ENCODE results near the gene CCDC61. TPM values are rescaled to one million over a fixed set of nuclear protein-coding genes. Genes with fewer than 3 reads are reported as not detected.

The CCDC61 gene
- total RNA-seq, 2 donors from 2014 or later, result 21.8 to 22.0 TPM

DNA sequence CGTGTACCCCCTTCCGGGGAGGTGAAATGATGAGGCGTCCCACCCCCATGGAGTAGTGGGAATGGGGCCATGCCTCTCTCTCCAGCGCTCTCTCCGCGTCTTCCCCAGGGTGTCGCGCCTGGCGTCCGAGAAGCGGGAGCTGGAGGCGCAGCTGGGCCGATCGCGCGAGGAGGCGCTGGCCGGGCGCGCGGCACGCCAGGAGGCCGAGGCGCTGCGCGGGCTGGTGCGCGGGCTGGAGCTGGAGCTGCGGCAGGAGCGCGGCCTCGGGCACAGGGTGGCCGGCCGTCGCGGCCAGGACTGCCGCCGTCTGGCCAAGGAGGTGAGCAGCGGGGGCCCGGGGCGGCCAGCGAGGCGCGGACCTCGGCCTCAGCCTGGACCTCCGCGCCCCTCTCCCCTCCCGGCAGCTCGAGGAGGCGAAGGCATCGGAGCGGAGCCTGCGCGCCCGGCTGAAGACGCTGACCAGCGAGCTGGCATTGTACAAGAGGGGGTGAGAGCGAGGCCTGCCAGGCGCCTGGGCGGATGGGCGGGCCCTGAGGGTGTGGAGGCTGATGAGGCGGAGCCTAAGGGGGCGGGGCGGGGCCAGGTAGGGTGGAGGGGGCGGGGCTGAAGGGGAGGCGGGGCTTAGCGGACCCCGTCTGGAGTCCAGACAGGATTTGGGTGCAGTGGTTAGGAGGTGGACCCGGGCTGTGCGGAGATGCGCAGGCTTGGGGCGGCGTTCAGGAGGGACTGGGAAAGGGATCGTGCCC lies 19.8 kb downstream of the CCDC61 start:
- peak overlapping the region; percentile 64 to 83 for H3K4me3 Mint-ChIP-seq
- H3K4me1 Mint-ChIP-seq (ENCODE audit: low read depth), result peaks cover 21% of the 10 kb centered on the region
- peak; percentile 64 to 67 for ATAC-seq (replicated peaks in 1 of 2)
- DNase-seq, result peak; percentile 76 to 80
- H3K27me3 Mint-ChIP-seq (ENCODE audit: low read depth), result peaks cover 23% of the 10 kb centered on the region
- no peak overlapping the region for H3K27ac Mint-ChIP-seq
- H3K36me3 Mint-ChIP-seq (ENCODE audit: insufficient read depth in 2 of 2), result peaks cover 0 to 7% of the 10 kb centered on the region in 2 donors
- H3K9me3 Mint-ChIP-seq, result no peaks in the 10 kb centered on the region

DNA sequence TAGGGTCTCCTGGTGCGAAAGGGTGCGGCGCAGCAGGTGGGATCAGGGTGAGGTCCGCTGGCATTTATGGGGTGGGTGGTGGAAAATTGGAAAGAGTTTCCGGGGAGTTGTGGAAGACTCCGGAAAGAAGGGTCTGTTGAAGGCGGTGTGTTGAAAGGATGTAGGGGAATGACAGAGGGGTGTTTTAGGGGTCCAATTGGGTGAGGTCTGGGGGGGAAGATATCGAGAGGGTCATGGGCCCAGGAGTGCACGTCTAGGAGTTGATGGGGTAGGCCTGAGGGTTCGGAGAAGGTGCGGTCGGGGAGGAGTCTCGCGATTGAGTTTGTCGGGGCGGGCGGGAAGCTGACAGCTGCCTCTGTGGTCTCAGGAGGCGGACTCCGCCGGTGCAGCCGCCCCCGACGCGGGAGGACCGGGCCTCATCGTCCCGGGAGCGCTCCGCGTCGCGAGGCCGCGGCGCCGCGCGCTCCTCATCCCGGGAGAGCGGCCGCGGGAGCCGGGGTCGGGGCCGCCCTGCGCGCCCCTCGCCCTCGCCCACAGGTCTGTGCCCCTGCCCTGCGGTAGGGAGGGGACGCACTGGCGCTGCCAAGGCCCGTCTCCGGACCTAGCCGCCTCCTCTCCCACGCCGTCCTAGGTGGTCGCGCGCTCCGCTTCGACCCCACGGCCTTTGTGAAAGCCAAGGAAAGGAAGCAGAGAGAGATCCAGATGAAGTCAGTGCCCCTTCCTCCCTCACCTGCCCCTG lies 20.6 kb downstream of the CCDC61 start:
- H3K36me3 Mint-ChIP-seq (ENCODE audit: insufficient read depth in 2 of 2), result peaks cover 0 to 5% of the 10 kb centered on the region in 2 donors
- H3K27me3 Mint-ChIP-seq (ENCODE audit: low read depth), result peaks cover 23% of the 10 kb centered on the region
- DNase-seq (peak; percentile 45 to 55), ATAC-seq (replicated peaks in 1 of 2) (peak; percentile 49 to 56)
- peaks cover 21% of the 10 kb centered on the region for H3K4me1 Mint-ChIP-seq (ENCODE audit: low read depth)
- H3K9me3 Mint-ChIP-seq, result no peaks in the 10 kb centered on the region
- no peak overlapping the region for H3K27ac Mint-ChIP-seq
- peak overlapping the region; percentile 83 to 88 for H3K4me3 Mint-ChIP-seq

DNA sequence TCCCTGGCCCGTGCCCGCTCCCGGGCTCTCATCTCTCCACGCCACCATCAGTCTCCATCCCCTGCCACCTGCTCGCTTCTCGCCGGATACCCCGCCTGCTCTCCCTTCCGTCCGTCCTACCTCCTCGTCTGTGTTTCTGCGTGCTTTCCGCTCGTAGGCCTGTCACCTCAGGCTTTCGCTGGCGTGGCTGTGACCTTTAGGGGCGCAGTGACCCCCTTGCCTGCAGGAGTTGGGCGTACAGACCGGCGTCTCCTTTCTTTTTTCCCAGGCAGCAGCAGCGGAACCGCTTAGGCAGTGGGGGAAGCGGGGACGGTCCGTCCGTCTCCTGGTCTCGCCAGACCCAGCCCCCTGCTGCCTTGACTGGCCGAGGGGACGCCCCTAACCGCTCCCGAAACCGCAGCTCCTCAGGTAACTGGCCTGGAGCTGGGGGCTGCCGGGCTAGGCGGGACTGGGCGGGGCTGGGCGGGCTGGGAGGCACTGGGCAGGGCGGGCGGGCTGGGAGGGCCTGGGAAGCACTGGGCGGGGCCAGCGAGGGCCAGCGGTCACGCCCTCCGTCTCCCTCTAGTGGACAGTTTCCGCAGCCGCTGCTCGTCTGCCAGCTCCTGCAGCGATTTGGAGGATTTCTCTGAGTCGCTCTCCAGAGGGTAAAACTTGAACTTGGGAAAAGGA lies 21.3 kb downstream of the CCDC61 start:
- ATAC-seq (replicated peaks in 1 of 2), result peak; percentile 70 to 73
- Mint-ChIP-seq H3K9me3 (no peaks in the 10 kb centered on the region), H3K4me1 (ENCODE audit: low read depth) (peaks cover 21% of the 10 kb centered on the region)

DNA sequence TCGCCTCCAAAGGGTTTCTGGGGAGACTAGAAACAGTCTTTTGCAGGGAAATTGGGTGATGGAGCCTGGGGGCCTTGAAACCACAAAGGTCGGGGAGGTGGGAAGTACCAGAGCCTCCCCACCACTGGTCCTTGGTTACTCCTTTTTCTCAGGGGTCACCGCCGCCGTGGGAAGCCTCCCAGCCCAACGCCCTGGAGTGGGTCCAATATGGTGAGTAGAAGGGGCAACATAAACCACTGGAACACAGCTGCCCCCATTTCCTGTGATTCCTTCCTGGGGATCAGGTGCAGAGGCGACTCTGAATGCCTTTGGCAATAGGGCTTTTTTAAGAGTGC lies 21.8 kb downstream of the CCDC61 start:
- Mint-ChIP-seq H3K27me3 (ENCODE audit: low read depth) (peaks cover 23% of the 10 kb centered on the region), H3K9me3 (no peaks in the 10 kb centered on the region), H3K4me3 (peak overlapping the region; percentile 43 to 55), H3K4me1 (ENCODE audit: low read depth) (peaks cover 21% of the 10 kb centered on the region), H3K27ac (no peak overlapping the region), H3K36me3 (ENCODE audit: insufficient read depth in 2 of 2) (peaks cover 0 to 5% of the 10 kb centered on the region in 2 donors)
- ATAC-seq (replicated peaks in 1 of 2) (no peak), DNase-seq (no peak)

More for the DNA sequence above, 21.3 kb downstream of the CCDC61 start:
- peak; percentile 84 to 85 for DNase-seq
- no peak overlapping the region for H3K27ac Mint-ChIP-seq
- peak overlapping the region; percentile 83 to 88 for H3K4me3 Mint-ChIP-seq
- H3K36me3 Mint-ChIP-seq (ENCODE audit: insufficient read depth in 2 of 2), result peaks cover 0 to 5% of the 10 kb centered on the region in 2 donors
- peaks cover 23% of the 10 kb centered on the region for H3K27me3 Mint-ChIP-seq (ENCODE audit: low read depth)

DNA sequence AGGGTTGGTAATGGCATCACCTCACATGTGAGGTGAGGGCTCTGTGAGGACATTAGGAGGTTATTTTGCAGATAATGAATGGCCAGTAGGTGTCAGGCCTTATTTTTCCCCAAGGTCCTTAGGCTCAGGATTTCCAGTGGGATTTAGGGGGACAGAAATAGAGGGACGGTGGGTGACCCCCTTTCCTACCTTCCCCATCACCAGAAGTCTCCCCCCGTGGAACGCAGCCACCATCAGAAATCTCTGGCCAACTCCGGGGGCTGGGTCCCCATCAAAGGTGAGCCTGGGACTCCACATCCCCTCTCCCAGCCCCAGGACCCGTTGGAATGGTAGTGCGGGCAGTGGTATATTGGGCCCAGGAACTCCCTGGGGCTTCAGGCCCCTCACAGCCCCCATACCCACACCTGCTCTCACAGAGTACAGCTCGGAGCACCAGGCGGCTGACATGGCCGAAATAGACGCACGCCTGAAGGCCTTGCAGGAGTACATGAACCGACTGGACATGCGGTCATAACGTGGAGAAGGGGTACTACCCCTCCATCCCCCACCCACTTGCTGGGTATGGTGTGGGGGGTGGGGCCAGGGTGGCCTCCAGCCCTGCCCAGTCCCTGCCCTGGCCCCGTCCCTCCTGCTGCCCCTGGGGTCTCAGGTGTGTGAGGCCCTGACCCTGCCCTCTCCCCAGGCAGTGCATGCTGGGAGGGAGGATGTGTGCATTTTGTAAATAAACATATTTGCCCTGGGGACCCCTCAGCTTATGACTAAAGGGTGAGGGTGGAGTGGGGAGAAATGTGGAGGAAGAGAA lies 22.8 kb downstream of the CCDC61 start:
- Mint-ChIP-seq H3K27me3 (ENCODE audit: low read depth) (peaks cover 23% of the 10 kb centered on the region), H3K4me1 (ENCODE audit: low read depth) (peaks cover 21% of the 10 kb centered on the region), H3K27ac (no peak overlapping the region), H3K4me3 (no peak overlapping the region), H3K36me3 (ENCODE audit: insufficient read depth in 2 of 2) (peaks cover 0 to 5% of the 10 kb centered on the region in 2 donors), H3K9me3 (no peaks in the 10 kb centered on the region)
- DNase-seq (no peak), ATAC-seq (replicated peaks in 1 of 2) (no peak)

DNA sequence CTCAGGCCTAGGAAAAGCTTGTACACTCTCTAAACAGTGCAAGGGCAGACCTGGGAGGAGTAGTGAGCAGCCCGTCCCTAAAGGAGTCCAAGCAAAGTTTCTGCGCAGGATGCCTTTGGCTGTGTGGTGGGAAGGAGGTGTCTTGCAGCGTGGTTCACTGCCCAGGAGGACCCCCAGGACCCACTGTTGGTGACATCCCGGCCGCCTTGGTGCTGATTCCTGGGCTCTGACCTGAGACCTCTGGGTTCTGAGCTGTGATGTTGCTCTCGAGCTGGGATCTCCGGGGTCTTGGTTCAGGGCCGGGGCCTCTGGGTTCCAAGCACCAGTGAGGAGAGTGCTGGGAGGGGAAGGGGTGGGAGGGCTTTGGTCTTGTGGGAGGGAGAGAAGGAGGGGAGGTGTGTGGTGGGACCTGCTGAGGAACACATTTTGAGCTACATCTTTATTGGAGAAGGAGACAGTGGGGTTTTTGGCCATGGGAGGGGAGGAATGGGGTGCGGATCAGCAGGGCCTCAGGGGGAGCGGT lies 23.5 kb downstream of the CCDC61 start:
- Mint-ChIP-seq H3K27ac (no peak overlapping the region), H3K9me3 (no peaks in the 10 kb centered on the region)

DNA sequence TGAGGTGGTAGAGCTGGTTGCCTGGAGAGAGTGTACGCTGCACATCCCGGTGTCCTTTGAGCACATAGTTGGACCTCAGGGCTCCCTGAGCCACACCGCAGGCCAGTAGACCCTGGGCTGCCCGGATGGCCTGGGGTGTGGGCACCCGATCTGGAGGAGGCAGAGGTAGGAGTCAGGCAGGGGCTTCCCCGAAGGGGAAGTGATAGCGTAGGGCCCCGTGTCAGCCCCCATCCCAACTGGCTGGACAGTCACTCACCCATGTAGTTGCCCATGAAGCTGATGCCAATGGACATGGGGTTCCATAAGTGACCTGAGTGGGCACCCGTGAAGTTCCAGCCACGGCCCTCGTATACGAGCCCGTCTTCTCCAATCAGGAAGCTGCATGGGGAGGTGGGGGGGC lies 24.0 kb downstream of the CCDC61 start:
- no peak for ATAC-seq (replicated peaks in 1 of 2)
- Mint-ChIP-seq H3K27ac (no peak overlapping the region), H3K4me1 (ENCODE audit: low read depth) (peaks cover 21% of the 10 kb centered on the region), H3K9me3 (no peaks in the 10 kb centered on the region), H3K36me3 (ENCODE audit: insufficient read depth in 2 of 2) (peaks cover 0 to 5% of the 10 kb centered on the region in 2 donors), H3K4me3 (no peak overlapping the region), H3K27me3 (ENCODE audit: low read depth) (peaks cover 33% of the 10 kb centered on the region)
- no peak for DNase-seq

More for the DNA sequence above, 23.5 kb downstream of the CCDC61 start:
- DNase-seq (no peak), ATAC-seq (replicated peaks in 1 of 2) (no peak)
- H3K4me1 Mint-ChIP-seq (ENCODE audit: low read depth), result peaks cover 21% of the 10 kb centered on the region
- no peak overlapping the region for H3K4me3 Mint-ChIP-seq
- peaks cover 0 to 5% of the 10 kb centered on the region in 2 donors for H3K36me3 Mint-ChIP-seq (ENCODE audit: insufficient read depth in 2 of 2)
- peaks cover 30% of the 10 kb centered on the region for H3K27me3 Mint-ChIP-seq (ENCODE audit: low read depth)

DNA sequence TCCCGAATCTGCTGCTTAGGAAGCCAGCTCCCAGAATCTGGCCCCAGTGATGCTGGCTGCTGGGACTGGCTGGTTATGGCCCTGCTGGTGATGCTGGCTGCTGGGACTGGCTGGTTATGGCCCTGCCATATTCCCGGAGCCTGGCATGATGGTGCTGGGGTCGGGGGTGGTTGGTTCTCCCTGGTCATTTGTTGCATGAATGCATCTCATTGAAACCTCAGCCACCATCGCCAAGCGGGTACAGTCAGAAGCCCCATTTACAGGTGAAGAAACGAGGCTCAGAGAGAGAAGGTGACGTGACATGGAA lies 25.5 kb downstream of the CCDC61 start:
- Mint-ChIP-seq H3K4me3 (no peak overlapping the region), H3K4me1 (ENCODE audit: low read depth) (peaks cover 18% of the 10 kb centered on the region), H3K27me3 (ENCODE audit: low read depth) (peaks cover 32% of the 10 kb centered on the region), H3K9me3 (no peaks in the 10 kb centered on the region), H3K36me3 (ENCODE audit: insufficient read depth in 2 of 2) (peaks cover 0 to 2% of the 10 kb centered on the region in 2 donors), H3K27ac (no peak overlapping the region)
- ATAC-seq (replicated peaks in 1 of 2) (no peak), DNase-seq (no peak)

DNA sequence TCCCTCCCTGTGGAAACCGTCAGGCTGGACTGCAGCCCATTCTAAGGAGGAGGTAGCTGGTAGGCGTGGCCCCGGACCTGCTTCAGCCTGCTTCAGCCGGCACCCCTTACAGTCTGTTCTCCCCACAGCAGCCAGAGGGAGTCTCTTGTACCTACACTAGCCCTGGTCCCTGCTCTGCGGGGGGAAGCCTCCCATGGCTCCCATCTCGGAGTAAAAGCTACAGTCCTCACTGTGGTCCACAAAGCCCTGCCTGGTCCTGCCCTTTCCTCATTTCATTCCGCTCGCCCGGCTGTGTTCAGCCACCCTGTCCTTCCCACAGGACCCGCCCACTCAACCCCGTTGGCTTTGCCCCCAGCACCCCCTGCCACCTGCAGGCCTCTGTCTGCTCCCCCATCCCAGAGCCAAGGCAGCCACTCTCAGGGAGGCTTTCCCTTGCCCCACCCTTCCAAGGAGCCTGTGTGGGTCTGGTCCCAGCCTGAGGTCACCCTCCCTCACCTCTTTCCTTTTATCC lies 26.3 kb downstream of the CCDC61 start:
- Mint-ChIP-seq H3K4me1 (ENCODE audit: low read depth) (peaks cover 16% of the 10 kb centered on the region), H3K36me3 (ENCODE audit: insufficient read depth in 2 of 2) (peaks cover 0 to 1% of the 10 kb centered on the region in 2 donors), H3K27me3 (ENCODE audit: low read depth) (peaks cover 32% of the 10 kb centered on the region), H3K27ac (no peak overlapping the region), H3K4me3 (no peak overlapping the region), H3K9me3 (no peaks in the 10 kb centered on the region)
- no peak for ATAC-seq (replicated peaks in 1 of 2)
- DNase-seq, result no peak

DNA sequence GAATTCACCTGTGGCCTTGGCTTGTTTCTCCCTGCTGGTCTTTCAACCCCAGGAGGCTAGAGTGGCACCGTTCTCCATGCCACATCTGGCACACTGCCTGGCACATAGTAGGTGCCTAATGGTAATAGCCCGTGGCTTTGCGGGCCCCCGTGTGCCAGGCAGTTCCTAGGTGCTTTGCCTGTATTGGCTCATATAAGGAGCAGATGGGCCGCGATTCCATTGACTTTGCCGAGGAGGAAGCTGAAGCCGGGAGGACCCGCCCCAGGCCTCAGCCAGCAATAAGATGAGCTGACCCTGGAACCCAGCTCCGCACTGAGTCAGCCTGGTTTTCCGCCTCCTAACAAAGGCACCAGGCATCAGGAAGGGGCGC lies 26.8 kb downstream of the CCDC61 start:
- Mint-ChIP-seq H3K27me3 (ENCODE audit: low read depth) (peaks cover 35% of the 10 kb centered on the region), H3K36me3 (ENCODE audit: insufficient read depth in 2 of 2) (no peaks in the 10 kb centered on the region), H3K4me3 (no peak overlapping the region), H3K27ac (no peak overlapping the region), H3K4me1 (ENCODE audit: low read depth) (peaks cover 17% of the 10 kb centered on the region), H3K9me3 (no peaks in the 10 kb centered on the region)
- DNase-seq, result no peak
- ATAC-seq (replicated peaks in 1 of 2), result no peak

DNA sequence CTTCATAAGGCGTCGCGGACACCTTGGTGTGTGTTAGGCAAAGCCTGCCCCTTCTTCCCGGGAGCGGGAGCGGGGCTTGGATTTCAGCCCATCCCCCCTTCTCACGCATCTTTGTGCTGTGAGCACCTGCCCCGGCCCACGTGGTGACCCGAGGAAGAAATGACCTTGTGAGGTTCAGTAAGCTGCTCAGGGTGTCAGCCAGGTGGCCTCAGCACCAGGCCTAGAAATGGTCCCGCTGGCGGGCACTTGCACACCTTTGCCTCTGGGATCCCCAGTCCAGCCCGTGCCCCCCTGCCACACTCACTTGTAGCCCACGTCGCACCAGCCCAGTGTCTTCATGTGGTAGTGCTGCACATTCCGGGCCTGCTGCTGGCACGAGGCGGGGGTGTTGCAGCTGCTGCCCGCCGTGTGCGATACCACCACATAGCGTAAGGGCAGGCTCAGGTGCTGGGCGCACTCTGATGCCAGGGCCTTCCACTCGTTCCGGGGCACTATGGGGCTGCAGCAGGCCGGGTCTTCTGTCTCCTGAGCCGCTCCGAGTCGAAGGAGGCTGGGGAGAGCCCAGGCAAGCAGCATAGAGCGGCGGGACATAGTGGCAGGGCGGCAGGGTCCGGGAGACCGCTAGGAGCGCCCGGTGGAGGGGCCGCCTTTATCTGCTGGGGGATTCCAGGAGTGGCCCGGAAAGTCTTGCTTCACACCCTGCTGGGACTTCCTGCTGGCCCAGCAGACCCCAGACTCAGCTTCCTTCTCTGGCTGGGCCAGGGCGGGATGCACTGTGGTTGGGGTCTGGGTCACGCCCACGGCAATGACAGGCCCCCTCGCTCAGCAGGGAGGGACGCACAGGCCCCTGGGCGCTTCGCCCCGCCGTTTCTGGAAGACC lies 27.4 kb downstream of the CCDC61 start, which contains the start of gene PGLYRP1:
Gene PGLYRP1 (minus strand): TSS at position 623 of the 880 bp plus-strand sequence. CDS start 32 bp downstream, at position 591.
- no peak within 1 kb of the TSS for H3K27ac Mint-ChIP-seq
- no peak for DNase-seq
- H3K4me1 Mint-ChIP-seq (ENCODE audit: low read depth), result peaks cover 17% of the 10 kb centered on the region
- peaks cover 35% of the 10 kb centered on the region for H3K27me3 Mint-ChIP-seq (ENCODE audit: low read depth)
- H3K36me3 Mint-ChIP-seq (ENCODE audit: insufficient read depth in 2 of 2), result no peaks in the 10 kb centered on the region
- ATAC-seq (replicated peaks in 1 of 2), result no peak
- no peak within 1 kb of the TSS for H3K4me3 Mint-ChIP-seq
- H3K9me3 Mint-ChIP-seq, result no peaks in the 10 kb centered on the region
